T1000 (cell line): ENCODE data around the gene DCN.

Experiments used
- DNase-seq: peaks from one replicate; lab custom pipeline; 2025; ENCODE audit warnings: mixed read lengths; lab: John Stamatoyannopoulos, UW

The DCN gene

GRCh38 chr12:91186156-91186555 is 3.5 kb upstream of the DCN start:
- DNase-seq = no peak

- no peak for DNase-seq
Measured at GRCh38 chr12:91185421-91185820, 2.8 kb upstream of the DCN start.

GRCh38 chr12:91183551-91183950 is 934 bp upstream of the DCN start:
- no peak for DNase-seq

GRCh38 chr12:91180582-91181395 is 1.8 kb downstream of the DCN start:
- no peak for DNase-seq

- no peak for DNase-seq
Measured at GRCh38 chr12:91179966-91180561, 2.6 kb downstream of the DCN start.

- no peak for DNase-seq
Measured at GRCh38 chr12:91179315-91179714, 3.3 kb downstream of the DCN start.

- DNase-seq = no peak
Measured at GRCh38 chr12:91178781-91179180, 3.8 kb downstream of the DCN start.

GRCh38 chr12:91178139-91178561 is 4.5 kb downstream of the DCN start:
- no peak for DNase-seq

- DNase-seq = no peak
Measured at GRCh38 chr12:91177381-91177780, 5.2 kb downstream of the DCN start.

- no peak for DNase-seq
Measured at GRCh38 chr12:91176915-91177314, 5.7 kb downstream of the DCN start.

GRCh38 chr12:91176358-91176757 is 6.3 kb downstream of the DCN start:
- DNase-seq = no peak

GRCh38 chr12:91173124-91173523 is 9.5 kb downstream of the DCN start:
- no peak for DNase-seq

GRCh38 chr12:91172096-91172495 is 10.5 kb downstream of the DCN start:
- DNase-seq = no peak

- DNase-seq = no peak
Measured at GRCh38 chr12:91171476-91171875, 11.1 kb downstream of the DCN start.

GRCh38 chr12:91163116-91163515 is 19.5 kb downstream of the DCN start:
- DNase-seq = no peak

- DNase-seq = no peak
Measured at GRCh38 chr12:91161009-91161408, 21.6 kb downstream of the DCN start.

GRCh38 chr12:91155990-91156389 is 26.6 kb downstream of the DCN start:
- no peak for DNase-seq

- DNase-seq = no peak
Measured at GRCh38 chr12:91154131-91154530, 28.5 kb downstream of the DCN start.

- no peak for DNase-seq
Measured at GRCh38 chr12:91144053-91144452, 38.6 kb downstream of the DCN start.

GRCh38 chr12:91143206-91143605 is 39.4 kb downstream of the DCN start:
- no peak for DNase-seq

GRCh38 chr12:91142221-91142631 is 40.4 kb downstream of the DCN start:
- no peak for DNase-seq

- peak; percentile 89 for DNase-seq
Measured at GRCh38 chr12:91140026-91140931, 42.3 kb downstream of the DCN start.

GRCh38 chr12:91139286-91139685 is 43.3 kb downstream of the DCN start:
- no peak for DNase-seq
